Naive B cell (primary cell): ENCODE results near the gene ZNF28. TPM values are rescaled to one million over a fixed set of nuclear protein-coding genes. Genes with fewer than 3 reads are reported as not detected.
"Not testable (repeated sequence)": the region's sequence is repeated elsewhere in the genome, so short reads cannot be mapped to it uniquely, and the experiment has no call there.

ENCODE experiments used
- ATAC-seq, 2 donors: fragments of 150-1000 bp; cut with Tn5 transposase; 2 replicates each; pipeline ENCODE4 v1.10.0; 2021; ENCODE audit warnings: low read depth in 2 of 2, mild to moderate bottlenecking in 2 of 2, moderate library complexity in 2 of 2
- DNase-seq: peaks from one replicate; pipeline ENCODE4 v3.0.0; 2022
- H3K27ac Mint-ChIP-seq, 6 donors: one replicate each; pipeline ENCODE4 v1.8.0; 2020 to 2022; ENCODE audit warnings: mild to moderate bottlenecking in 6 of 6, mixed read lengths in 6 of 6, moderate library complexity in 5 of 6, inconsistent platforms in 2 of 6
- H3K27me3 Mint-ChIP-seq, 3 donors: one replicate each; pipeline ENCODE4 v1.8.0; 2021 to 2022; ENCODE audit warnings: mixed read lengths in 3 of 3, mild to moderate bottlenecking in 1 of 3
- H3K36me3 Mint-ChIP-seq, 2 donors: one replicate each; pipeline ENCODE4 v1.8.0; 2020 to 2022; ENCODE audit warnings: mixed read lengths in 2 of 2, inconsistent platforms in 1 of 2, mild to moderate bottlenecking in 1 of 2
- H3K4me1 Mint-ChIP-seq, 3 donors: one replicate each; pipeline ENCODE4 v1.8.0; 2020 to 2022; ENCODE audit warnings: mixed read lengths in 3 of 3, inconsistent platforms in 1 of 3, mild to moderate bottlenecking in 1 of 3, moderate library complexity in 1 of 3
- H3K4me3 Mint-ChIP-seq, 8 donors: one replicate each; pipeline ENCODE4 v1.8.0; 2020 to 2022; ENCODE audit warnings: mild to moderate bottlenecking in 8 of 8, mixed read lengths in 8 of 8, moderate library complexity in 8 of 8, inconsistent platforms in 2 of 8
- H3K9me3 Mint-ChIP-seq, 7 donors: one replicate each; pipeline ENCODE4 v1.8.0; 2020 to 2022; ENCODE audit warnings: mixed read lengths in 7 of 7, mild to moderate bottlenecking in 5 of 7, inconsistent platforms in 2 of 7, moderate library complexity in 1 of 7
- polyA plus RNA-seq, 6 donors: library from polyadenylated mRNA; unstranded; fragments of 300-500 nt; fragmentation: Illumina TruSeq; gene quantifications; one replicate each; pipeline ENCODE4 v1.2.3, GENCODE V29; 2021; ENCODE audit warnings: low read depth in 6 of 6

Gene ZNF28
- 10 to 100 TPM; 16.7 to 37.8 (median 19.8) TPM for polyA plus RNA-seq

DNA sequence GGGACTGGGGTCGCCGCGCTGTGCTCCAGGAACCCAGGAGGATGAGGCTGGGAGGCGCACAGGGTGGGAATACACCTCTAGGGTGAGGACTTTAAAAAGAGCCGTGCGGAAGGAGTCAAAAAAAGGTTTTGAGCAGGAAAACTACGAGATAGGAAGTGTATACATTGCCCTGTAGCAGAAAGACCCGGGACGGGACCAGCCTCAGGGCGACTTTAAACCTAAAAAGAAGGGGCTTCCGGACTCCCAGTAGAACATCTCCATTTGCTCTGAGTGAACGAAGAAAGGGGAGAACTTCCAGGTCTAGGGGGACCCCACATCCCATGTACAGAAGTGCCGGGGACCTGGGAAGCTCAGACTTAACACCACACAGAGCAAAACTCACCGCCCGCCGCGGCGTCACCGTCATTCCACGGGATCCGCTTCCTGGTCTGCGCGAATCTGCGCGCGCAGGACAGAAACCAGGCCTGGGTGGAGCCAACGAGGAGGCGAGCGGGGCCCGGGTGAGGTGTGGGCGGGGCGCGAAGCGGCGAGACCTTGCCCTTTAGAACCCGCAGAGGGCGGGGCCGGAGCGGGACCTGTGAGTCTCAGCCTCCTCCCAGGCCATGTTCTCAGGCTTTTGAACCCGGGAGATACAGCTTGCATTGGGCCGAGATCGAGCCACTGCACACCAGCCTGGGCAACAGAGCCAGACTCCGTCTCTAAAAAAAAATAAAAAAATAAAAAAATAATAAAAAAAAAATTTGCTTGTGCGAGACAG lies at the start of gene ZNF28:
Gene ZNF28, minus strand, starts transcription at position 430 of the 757 bp plus-strand sequence. CDS start 3,675 bp downstream, outside the sequence.
- H3K27me3 Mint-ChIP-seq: not testable (repeated sequence)
- H3K4me3 Mint-ChIP-seq: peak within 1 kb of the TSS; percentile 81 to 96 (median 94)
- ATAC-seq (peak; percentile 99), DNase-seq (peak; percentile 42)
- H3K36me3 Mint-ChIP-seq: peaks cover 10 to 20% of the 10 kb centered on the region in 2 donors
- H3K9me3 Mint-ChIP-seq: peaks cover 0 to 14% (median 3%) of the 10 kb centered on the region in 7 donors
- H3K4me1 Mint-ChIP-seq: peaks cover 14 to 33% (median 28%) of the 10 kb centered on the region in 3 donors
- H3K27ac Mint-ChIP-seq: peak within 1 kb of the TSS; percentile 87 to 97 (median 92)

DNA sequence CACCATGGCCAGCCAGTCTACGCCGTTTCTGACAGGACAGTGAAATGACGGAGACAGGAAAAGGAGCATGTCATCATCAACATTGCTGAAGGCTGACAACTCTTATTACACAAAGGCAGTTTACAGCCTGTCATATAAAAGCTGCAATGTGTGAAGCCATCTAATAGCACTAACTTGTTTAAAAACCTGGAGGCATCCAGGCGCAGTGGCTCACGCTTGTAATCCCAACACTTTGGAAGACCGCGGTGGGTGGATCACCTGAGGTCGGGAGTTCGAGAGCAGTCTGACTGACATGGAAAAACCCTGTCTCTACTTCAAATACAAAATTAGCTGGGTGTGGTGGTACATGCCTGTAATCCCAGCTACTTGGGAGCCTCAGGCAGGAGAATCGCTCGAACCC lies 46.6 kb upstream of the ZNF28 start:
- not testable (repeated sequence) for H3K9me3 Mint-ChIP-seq, H3K36me3 Mint-ChIP-seq, H3K4me1 Mint-ChIP-seq, H3K27ac Mint-ChIP-seq, H3K27me3 Mint-ChIP-seq, ATAC-seq, DNase-seq
- H3K4me3 Mint-ChIP-seq: peak overlapping the region in 1 of 8 donors; percentile 54

DNA sequence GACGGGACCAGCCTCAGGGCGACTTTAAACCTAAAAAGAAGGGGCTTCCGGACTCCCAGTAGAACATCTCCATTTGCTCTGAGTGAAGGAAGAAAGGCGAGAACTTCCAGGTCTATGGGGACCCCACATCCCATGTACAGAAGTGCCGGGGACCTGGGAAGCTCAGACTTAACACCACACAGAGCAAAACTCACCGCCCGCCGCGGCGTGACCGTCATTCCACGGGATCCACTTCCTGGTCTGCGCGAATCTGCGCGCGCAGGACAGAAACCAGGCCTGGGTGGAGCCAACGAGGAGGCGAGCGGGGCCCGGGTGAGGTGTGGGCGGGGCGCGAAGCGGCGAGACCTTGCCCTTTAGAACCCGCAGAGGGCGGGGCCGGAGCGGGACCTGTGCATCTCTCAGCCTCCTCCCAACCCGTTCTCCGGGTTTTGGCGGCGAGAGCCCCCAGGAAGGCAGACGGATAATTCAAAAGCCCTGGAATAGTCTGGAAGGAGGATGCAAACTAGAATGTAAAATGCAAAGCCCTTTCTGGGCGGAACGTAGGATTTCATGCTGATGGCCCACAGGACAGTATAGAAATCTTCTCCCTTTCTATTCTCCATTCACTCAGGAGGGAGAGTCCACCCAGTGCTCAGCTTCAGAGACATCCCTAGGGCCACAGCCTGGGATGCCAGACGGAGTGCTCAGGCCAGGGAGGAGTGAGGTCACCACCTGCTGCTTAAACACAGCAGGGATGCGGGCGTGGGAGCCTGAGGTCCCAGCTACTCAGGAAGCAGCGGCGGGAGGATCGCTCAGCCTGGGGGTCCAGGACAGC lies 36.2 kb upstream of the ZNF28 start, which contains the start of gene ZNF468:
Gene ZNF468, minus strand, starts transcription at position 242 of the 814 bp plus-strand sequence. CDS start 3,347 bp downstream, outside the sequence.
- DNase-seq (peak; percentile 79), ATAC-seq (peak; percentile 98)
- not testable (repeated sequence) for H3K27me3 Mint-ChIP-seq, H3K9me3 Mint-ChIP-seq
- H3K4me3 Mint-ChIP-seq: peak within 1 kb of the TSS; percentile 83 to 99 (median 95)
- H3K4me1 Mint-ChIP-seq: peaks cover 24 to 41% (median 38%) of the 10 kb centered on the region in 3 donors
- H3K36me3 Mint-ChIP-seq: peaks cover 10 to 12% of the 10 kb centered on the region in 2 donors
- peak within 1 kb of the TSS; percentile 82 to 98 (median 95) for H3K27ac Mint-ChIP-seq

DNA sequence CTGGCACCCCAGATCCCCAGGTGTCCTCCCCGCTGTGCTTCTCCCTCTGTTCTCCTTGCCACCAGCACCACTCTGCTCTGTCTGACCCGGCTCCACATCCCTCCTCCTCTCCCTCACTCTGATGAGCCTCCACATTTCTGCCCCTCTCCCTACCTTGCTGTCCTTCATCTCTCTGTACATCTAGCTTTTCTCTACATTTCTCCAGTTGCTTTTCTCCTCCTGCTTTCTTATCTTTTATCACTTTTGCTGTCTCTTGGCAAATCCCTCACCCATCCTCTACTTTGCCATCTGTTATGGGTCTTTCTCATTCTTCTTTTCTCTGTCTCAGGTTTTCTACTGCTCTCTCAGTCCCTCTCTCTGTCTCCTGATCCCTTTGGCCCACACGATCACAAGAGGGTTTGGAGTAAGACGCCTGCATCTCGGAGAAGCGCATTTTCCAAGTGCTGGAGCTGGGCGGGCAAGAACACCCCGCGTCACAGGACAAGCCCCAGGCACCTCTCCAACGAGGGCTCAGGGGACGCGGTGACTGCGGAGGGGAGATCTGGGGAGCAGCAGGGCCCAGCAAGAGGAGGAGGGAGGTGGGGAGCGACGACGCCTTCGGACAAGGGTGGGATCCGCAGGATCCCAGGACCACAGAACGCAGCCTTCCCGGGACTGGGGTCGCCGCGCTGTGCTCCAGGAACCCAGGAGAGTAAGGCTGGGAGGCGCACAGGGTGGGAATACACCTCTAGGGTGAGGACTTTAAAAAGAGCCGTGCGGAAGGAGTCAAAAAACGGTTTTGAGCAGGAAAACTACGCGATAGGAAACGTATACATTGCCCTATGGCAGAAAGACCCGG lies 35.3 kb upstream of the ZNF28 start:
- Mint-ChIP-seq H3K27ac (peak overlapping the region; percentile 82 to 98 (median 95)), H3K4me3 (peak overlapping the region; percentile 83 to 99 (median 95)), H3K36me3 (peaks cover 10 to 12% of the 10 kb centered on the region in 2 donors), H3K4me1 (peaks cover 24 to 41% (median 38%) of the 10 kb centered on the region in 3 donors)
- ATAC-seq: peak; percentile 1 to 3
- not testable (repeated sequence) for H3K9me3 Mint-ChIP-seq, DNase-seq, H3K27me3 Mint-ChIP-seq

DNA sequence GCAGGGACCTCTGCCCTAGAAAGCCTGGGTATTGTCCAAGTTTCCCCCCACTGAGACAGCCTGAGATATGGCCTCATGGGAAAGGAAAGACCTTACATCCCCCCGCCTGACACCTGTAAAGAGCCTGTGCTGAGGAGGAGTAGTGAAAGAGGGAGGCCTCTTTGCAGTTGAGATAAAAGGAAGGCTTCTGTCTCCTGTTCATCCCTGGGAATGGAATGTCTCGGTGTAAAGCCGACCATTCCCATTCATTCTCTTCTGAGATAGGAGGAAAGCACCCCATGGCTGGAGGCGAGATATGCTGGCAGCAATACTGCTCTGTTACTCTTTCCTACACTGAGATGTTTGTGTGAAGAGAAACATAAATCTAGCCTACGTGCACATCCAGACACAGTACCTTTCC lies 25.9 kb upstream of the ZNF28 start:
- peaks cover 0 to 60% (median 34%) of the 10 kb centered on the region in 7 donors for H3K9me3 Mint-ChIP-seq
- ATAC-seq: not testable (repeated sequence)

DNA sequence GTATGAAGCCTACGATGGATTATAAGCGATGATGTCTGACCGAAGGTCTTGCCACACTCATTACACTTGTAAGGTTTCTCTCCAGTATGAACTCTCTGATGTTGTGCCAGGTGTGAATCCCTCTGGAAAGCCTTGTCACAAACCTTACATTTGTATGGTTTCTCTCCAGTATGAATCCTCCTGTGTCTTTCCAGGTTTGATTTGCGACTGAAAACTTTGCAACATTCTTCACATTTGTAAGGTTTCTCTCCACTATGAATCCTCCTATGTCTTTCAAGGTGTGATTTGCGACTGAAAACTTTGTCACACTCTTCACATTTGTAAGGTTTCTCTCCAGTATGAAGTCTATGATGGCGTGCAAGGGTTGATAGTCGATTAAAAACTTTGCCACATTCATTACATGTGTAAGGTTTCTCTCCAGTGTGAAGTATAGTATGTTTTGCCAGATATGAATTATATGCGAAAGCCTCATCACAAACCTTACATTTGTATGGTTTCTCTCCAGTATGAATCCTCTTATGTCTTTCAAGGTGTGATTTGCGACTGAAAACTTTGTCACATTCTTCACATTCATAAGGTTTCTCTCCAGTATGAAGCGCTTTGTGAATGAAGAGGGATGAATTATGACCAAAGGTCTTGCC lies 19.5 kb upstream of the ZNF28 start:
- not testable (repeated sequence) for DNase-seq, H3K4me3 Mint-ChIP-seq, H3K27me3 Mint-ChIP-seq, ATAC-seq, H3K27ac Mint-ChIP-seq, H3K4me1 Mint-ChIP-seq
- Mint-ChIP-seq H3K36me3 (peaks cover 74 to 75% of the 10 kb centered on the region in 2 donors), H3K9me3 (peaks cover 26 to 88% (median 83%) of the 10 kb centered on the region in 7 donors)

More for the DNA sequence above, 25.9 kb upstream of the ZNF28 start:
- DNase-seq, H3K27me3 Mint-ChIP-seq, H3K4me3 Mint-ChIP-seq, H3K27ac Mint-ChIP-seq, H3K4me1 Mint-ChIP-seq: not testable (repeated sequence)
- peaks cover 69 to 71% of the 10 kb centered on the region in 2 donors for H3K36me3 Mint-ChIP-seq

DNA sequence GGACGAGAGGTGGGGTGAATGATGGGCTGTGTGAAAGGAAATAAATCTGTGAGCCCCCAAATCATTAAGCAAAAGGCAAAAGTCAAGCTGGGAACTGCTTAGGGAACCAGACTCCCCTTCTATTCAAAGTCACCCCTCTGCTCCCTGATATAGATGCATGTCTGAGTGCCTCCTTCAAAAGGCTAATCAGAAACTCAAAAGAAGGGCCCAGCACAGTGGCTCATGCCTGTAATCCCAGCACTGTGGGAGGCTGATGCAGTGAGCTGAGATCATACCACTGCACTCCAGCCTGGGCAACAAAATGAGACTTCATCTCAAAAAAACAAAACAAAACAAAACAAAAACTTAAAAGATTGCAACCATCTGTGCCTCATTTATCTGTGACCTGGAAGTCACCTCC lies 12.9 kb upstream of the ZNF28 start:
- not testable (repeated sequence) for H3K27me3 Mint-ChIP-seq, H3K27ac Mint-ChIP-seq, ATAC-seq, H3K4me3 Mint-ChIP-seq, H3K4me1 Mint-ChIP-seq, DNase-seq
- H3K9me3 Mint-ChIP-seq: peaks cover 22 to 64% (median 48%) of the 10 kb centered on the region in 7 donors
- peaks cover 29 to 30% of the 10 kb centered on the region in 2 donors for H3K36me3 Mint-ChIP-seq

DNA sequence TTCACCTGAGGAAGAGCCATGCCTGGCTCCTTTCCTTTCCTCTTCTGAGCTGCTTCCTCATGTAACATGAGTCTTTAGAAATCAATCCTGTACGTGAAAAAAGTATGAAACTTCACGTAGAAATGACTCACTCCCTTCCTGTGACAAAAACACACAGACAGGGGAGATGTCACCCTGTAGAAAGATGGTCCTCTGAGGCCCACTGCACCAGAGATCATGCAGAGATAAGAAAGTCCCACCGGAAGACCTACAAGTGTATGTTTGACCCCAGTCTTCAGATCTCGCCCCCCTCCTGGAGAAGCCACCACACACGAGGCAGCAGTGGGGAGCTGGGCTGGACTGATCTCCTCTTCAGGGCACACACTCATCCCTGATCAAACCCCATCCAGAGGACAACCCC lies 12.1 kb upstream of the ZNF28 start:
- not testable (repeated sequence) for ATAC-seq

DNA sequence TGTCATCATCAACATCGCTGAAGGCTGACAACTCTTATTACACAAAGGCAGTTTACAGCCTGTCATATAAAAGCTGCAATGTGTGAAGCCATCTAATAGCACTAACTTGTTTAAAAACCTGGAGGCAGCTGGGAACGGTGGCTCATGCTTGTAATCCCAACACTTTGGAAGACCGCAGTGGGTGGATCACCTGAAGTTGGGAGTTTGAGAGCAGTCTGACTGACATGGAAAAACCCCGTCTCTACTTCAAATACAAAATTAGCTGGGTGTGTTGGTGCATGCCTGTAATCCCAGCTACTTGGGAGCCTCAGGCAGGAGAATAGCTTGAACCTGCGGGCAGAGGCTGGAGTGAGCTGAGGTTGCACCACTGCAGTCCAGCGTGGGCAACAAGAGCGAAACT lies 8.4 kb upstream of the ZNF28 start:
- H3K4me1 Mint-ChIP-seq, DNase-seq, H3K27me3 Mint-ChIP-seq, H3K27ac Mint-ChIP-seq, H3K4me3 Mint-ChIP-seq, H3K36me3 Mint-ChIP-seq, ATAC-seq: not testable (repeated sequence)
- peaks cover 5 to 34% (median 17%) of the 10 kb centered on the region in 7 donors for H3K9me3 Mint-ChIP-seq

More for the DNA sequence above, 12.1 kb upstream of the ZNF28 start:
- not testable (repeated sequence) for H3K4me1 Mint-ChIP-seq, H3K27me3 Mint-ChIP-seq, H3K4me3 Mint-ChIP-seq, DNase-seq, H3K27ac Mint-ChIP-seq
- peaks cover 22 to 60% (median 43%) of the 10 kb centered on the region in 7 donors for H3K9me3 Mint-ChIP-seq
- peaks cover 26 to 29% of the 10 kb centered on the region in 2 donors for H3K36me3 Mint-ChIP-seq

DNA sequence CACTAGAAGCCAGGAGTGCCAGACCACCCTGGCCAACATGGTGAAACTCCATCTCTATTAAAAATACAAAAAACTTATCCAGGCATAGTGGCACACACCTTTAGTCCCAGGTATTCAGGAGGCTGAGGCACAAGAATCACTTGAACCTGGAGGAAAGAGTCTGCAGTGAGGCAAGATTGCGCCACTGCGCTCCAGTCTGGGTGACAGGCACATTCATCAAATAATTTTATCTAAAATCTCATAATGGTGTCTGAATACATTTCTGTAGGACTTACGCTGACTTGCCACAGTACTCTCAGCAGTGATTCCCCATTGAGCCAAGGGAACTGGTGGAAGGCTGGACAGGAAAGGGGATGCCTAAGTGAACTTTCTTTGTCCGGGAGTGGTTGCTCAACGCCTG lies 4.3 kb upstream of the ZNF28 start:
- no peak for ATAC-seq

DNA sequence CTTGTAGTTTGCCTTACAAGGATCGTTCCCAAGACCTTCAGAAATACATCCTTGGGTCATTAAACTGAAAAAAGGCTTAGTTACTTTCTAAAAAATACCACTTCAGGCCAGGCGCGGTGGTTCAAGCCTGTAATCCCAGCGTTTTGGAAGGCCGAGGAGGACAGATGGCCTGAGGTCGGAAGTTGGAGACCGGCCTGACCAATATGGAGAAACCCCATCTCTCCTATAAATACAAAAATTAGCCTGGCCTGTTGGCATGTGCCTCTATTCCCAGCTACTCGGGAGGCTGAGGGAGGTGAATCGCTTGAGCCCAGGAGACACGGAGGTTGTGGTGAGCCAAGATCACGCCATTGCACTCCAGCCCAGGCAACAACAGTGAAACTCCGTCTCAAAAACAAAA lies 2.2 kb upstream of the ZNF28 start:
- DNase-seq (no peak), ATAC-seq (no peak)
- Mint-ChIP-seq H3K4me1 (peaks cover 13 to 20% (median 16%) of the 10 kb centered on the region in 3 donors), H3K4me3 (peak overlapping the region in 1 of 8 donors; percentile 15), H3K36me3 (peaks cover 0 to 9% of the 10 kb centered on the region in 2 donors), H3K27ac (no peak overlapping the region), H3K27me3 (no peaks in the 10 kb centered on the region), H3K9me3 (peaks cover 0 to 12% (median 5%) of the 10 kb centered on the region in 7 donors)

More for the DNA sequence above, 4.3 kb upstream of the ZNF28 start:
- peaks cover 0 to 12% (median 4%) of the 10 kb centered on the region in 7 donors for H3K9me3 Mint-ChIP-seq
- H3K4me1 Mint-ChIP-seq: peaks cover 3 to 7% (median 4%) of the 10 kb centered on the region in 3 donors
- no peak for DNase-seq
- H3K27ac Mint-ChIP-seq: peak overlapping the region in 1 of 6 donors; percentile 33
- H3K27me3 Mint-ChIP-seq: no peaks in the 10 kb centered on the region
- peaks cover 1 to 4% of the 10 kb centered on the region in 2 donors for H3K36me3 Mint-ChIP-seq
- peak overlapping the region in 1 of 8 donors; percentile 12 for H3K4me3 Mint-ChIP-seq
